Measurements from ENCODE around the gene NBL1.

DNA sequence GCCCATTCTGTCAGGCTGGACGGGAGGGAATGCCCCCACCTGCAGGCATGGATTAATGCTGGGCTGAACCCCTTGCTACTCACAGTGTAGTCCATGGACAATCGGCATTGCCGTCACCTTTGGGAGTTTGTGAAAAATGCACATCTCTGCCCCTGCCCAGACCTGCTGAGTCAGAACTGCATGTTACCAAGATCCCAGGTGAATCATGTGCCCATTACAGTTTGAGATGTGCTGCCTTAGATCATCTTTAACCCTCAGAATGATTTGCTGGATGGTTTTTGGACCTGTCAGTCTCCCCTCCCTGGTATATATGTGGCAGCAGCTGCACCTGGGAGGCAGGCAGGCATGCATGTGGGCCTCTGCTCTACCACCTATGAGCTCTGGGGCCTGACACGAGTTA is 35.6 kb downstream of the NBL1 start:
- no peak for TF ChIP-seq POLR2AphosphoS5 (IDR thresholded peaks at IDR 0.05; ENCODE audit: borderline replicate concordance, low read depth, low read length)
- no peak for TF ChIP-seq EZH2 (IDR thresholded peaks at IDR 0.05)

Data from SK-N-MC (cell line).